ENCODE results near the gene TRIM25.
A peak's percentile ranks its signal among the peaks of the same experiment; 100 is the strongest.

The TRIM25 gene

GRCh38 chr17:56925088-56925487 lies 11.2 kb upstream of the TRIM25 start:
- no peak for DNase-seq

GRCh38 chr17:56919717-56920116 lies 5.9 kb upstream of the TRIM25 start:
- DNase-seq: no peak

GRCh38 chr17:56918916-56919315 lies 5.1 kb upstream of the TRIM25 start:
- peak; percentile 81 for DNase-seq

GRCh38 chr17:56917559-56918296 lies 3.9 kb upstream of the TRIM25 start:
- DNase-seq: no peak

DNA sequence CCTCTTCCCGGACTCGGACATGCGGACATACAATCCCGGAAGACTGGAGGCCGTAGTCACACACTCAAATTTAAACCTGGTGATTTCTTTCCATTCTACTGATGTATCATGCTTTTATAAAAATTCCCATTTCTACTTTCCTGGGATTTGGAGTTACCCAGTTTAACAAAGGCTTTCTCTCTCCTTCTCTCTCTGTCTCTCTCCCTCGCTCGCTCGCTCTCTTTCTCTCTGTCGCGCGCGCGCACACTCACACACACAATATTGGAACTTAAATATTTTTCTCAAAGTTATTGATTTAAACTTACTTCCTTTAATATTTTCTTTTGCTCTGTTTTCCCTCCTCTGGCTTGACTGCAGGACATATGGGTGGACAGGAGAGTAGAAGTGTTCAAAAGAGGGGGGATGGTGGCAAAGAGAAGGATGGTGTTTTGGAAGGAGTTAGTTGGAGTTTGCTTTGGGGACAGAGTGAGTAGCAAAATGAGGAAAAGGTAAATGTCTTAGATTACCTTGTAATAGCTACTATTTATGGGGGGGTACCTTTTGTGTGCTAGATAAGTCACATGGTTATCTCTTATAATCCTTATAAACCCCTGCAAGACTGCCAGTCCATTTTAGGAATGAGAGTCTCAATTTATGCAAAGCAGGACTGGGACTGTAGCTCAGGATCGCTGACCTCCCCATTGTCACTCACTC lies 878 bp upstream of the TRIM25 start:
- DNase-seq: peak; percentile 52

GRCh38 chr17:56913353-56913866 lies 439 bp downstream of the TRIM25 start:
- no peak for DNase-seq

DNA sequence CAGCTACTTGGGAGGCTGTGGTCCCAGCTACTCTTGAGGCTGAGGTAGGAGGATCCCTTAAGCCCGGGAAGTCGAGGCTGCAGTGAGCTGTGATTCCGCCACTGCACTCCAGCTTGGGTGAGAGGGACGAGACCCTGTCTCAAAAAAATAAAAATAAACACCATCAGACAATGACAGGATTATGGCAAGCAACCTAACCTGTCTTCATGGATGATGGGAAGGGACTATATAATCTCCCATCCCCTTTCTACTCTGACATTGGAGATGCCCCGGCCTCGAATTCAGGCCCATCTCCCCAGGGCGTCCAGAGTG lies 893 bp downstream of the TRIM25 start:
- no peak for DNase-seq

GRCh38 chr17:56912105-56912999 lies 1.5 kb downstream of the TRIM25 start:
- no peak for DNase-seq

GRCh38 chr17:56910509-56911235 lies 3.2 kb downstream of the TRIM25 start:
- no peak for DNase-seq

- peak; percentile 72 for DNase-seq
These were observed 3.9 kb downstream of the TRIM25 start for GRCh38 chr17:56909742-56910508.

DNA sequence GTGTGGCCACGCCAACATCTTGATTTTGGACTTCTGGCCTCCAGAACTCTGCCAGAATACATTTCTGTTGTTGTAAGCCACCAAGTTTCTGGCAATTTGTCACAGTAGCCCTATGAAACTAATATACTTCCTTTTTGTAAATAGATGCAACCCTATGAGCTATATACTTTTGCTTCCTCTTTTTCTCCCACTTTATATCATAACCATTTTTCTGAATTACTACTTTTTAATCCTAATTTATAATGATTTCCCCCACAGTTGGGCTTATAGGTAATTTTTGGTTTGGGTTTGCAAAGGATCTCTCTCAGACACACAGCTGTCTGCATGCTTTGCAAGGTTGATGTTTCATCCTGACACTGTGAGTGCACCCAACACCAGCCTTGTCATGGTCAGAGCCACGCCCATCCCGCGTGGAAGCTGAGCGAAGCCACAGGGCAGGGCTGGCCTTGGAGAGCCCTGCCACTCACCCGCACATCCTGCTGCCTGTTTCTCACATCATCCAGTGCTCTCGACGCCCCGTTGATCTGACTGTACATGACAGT lies 5.8 kb downstream of the TRIM25 start:
- peak; percentile 89 for DNase-seq

- no peak for DNase-seq
These were observed 10.3 kb downstream of the TRIM25 start for GRCh38 chr17:56903560-56903959.

- DNase-seq: no peak
These were observed 11.5 kb downstream of the TRIM25 start for GRCh38 chr17:56902348-56902747.

- no peak for DNase-seq
These were observed 14.4 kb downstream of the TRIM25 start for GRCh38 chr17:56899403-56899802.

- DNase-seq: no peak
These were observed 15.0 kb downstream of the TRIM25 start for GRCh38 chr17:56898874-56899273.

DNA sequence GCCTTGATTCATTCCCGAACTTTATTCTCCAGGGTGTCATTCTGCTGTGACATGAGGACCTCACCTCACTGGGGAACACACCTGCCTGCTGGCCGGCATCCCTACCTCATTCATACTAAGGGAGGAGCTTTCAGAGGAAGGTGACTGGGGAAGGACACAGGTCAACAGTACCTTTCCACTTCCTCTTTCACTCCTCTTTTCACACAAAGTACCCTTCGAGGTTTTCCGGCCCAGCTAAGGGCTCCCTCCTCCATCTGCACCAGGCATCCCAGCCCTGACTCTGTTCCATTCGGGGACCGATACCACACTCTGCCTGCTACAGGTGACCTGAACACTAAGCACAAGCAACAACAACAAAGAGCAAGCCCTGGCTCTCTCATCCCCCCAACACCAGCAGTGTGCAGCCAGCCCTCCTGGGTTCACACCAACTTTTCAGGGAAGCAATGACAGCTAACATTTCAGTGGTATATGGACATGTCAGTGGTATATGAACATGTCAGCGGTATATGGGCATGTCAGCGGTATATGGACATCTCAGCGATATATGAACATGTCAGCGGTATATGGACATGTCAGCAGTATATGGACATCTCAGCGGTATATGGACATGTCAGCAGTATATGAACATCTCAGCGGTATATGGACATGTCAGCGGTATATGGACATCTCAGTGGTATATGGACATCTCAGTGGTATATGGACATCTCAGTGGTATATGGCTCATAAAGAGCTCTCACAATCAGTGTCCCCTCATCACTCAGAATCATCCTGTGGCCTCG lies 16.0 kb downstream of the TRIM25 start:
- no peak for DNase-seq

- no peak for DNase-seq
These were observed 16.9 kb downstream of the TRIM25 start for GRCh38 chr17:56896968-56897359.

- no peak for DNase-seq
These were observed 17.5 kb downstream of the TRIM25 start for GRCh38 chr17:56896217-56896967.

- DNase-seq: no peak
These were observed 18.9 kb downstream of the TRIM25 start for GRCh38 chr17:56894859-56895455.

DNA sequence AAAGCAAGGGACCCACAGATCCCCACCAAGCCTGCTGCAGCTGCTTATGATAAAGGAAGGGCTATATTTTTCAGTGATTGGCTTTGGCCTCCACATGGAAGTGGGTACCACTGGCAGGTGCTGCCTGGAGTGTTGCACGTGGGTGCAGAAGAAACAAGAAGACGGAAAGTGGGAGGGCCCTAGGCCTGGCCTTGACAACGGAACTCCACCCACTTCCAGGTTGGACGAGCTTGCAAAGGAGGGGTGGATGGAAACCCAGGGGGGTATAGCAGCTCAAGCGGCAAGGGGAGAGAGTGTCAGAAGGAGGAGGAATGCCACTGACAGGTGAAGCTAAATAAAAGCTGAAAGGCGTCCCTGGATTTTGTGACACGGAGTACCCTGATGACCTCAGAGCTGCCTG lies 20.3 kb downstream of the TRIM25 start:
- DNase-seq: no peak
